ENCODE data around the gene SMARCD2.

GRCh38 chr17:63830904-63831491 lies 11.5 kb downstream of the SMARCD2 start:
- TF ChIP-seq POLR2AphosphoS5 (IDR thresholded peaks at IDR 0.05; ENCODE audit: low read depth, low read length) (no peak), SIN3A (IDR thresholded peaks at IDR 0.05; ENCODE audit: borderline replicate concordance, insufficient read depth, low read length) (no peak)
- TF ChIP-seq, protein P1, sequence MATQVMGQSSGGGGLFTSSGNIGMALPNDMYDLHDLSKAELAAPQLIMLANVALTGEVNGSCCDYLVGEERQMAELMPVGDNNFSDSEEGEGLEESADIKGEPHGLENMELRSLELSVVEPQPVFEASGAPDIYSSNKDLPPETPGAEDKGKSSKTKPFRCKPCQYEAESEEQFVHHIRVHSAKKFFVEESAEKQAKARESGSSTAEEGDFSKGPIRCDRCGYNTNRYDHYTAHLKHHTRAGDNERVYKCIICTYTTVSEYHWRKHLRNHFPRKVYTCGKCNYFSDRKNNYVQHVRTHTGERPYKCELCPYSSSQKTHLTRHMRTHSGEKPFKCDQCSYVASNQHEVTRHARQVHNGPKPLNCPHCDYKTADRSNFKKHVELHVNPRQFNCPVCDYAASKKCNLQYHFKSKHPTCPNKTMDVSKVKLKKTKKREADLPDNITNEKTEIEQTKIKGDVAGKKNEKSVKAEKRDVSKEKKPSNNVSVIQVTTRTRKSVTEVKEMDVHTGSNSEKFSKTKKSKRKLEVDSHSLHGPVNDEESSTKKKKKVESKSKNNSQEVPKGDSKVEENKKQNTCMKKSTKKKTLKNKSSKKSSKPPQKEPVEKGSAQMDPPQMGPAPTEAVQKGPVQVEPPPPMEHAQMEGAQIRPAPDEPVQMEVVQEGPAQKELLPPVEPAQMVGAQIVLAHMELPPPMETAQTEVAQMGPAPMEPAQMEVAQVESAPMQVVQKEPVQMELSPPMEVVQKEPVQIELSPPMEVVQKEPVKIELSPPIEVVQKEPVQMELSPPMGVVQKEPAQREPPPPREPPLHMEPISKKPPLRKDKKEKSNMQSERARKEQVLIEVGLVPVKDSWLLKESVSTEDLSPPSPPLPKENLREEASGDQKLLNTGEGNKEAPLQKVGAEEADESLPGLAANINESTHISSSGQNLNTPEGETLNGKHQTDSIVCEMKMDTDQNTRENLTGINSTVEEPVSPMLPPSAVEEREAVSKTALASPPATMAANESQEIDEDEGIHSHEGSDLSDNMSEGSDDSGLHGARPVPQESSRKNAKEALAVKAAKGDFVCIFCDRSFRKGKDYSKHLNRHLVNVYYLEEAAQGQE (IDR thresholded peaks at IDR 0.05; ENCODE audit: insufficient read depth in 1 of 2, low read depth in 2 of 2, low read length in 2 of 2) = no peak
